ENCODE results near the gene CTLA4. TPM values are rescaled to one million over a fixed set of nuclear protein-coding genes. Genes with fewer than 3 reads are reported as not detected.

CTLA4 gene
- total and polyA plus RNA-seq, 2 of the 4 experiments (the other 2 are of a cell fraction) = not detected

DNA sequence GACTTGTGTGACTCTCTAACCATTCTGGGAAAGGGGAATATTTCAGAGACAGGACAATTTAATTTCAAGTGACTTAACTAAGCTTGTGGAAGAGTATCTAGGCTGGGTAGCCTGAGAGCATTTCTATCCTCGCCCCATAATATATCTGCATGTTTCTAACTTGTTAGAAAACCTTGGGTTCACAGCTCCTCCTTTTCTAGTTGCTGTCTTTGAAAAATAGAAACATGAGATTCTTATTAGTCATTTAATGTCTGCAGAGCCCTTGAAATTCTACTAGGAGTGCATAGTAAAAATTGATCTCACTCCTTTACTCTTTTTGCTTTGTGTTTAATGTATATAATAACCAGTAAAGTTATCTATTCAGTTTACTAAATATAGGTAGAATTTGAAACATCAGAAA lies 22.4 kb downstream of the CTLA4 start:
- ATAC-seq (ENCODE audit: low read depth) (no peak), DNase-seq (no peak)
- no peak overlapping the region for H3K23ac ChIP-seq (ENCODE audit: low read depth, low read length)
- H2AK9ac ChIP-seq (replicated peaks; ENCODE audit: low read depth, low read length, poor library complexity) = no peak overlapping the region
- intact Hi-C loops (cut with micrococcal nuclease) = no loop called here
- no peak overlapping the region for H3K4me2 ChIP-seq (ENCODE audit: low read depth, low read length)
- H3K79me1 ChIP-seq (ENCODE audit: low read depth in 1 of 2, low read length in 2 of 2) = no peaks in the 10 kb centered on the region
- POLR2A ChIA-PET (ENCODE audit: unreplicated experiment) = no interaction called here
- no peaks in the 10 kb centered on the region for H4K20me1 ChIP-seq (ENCODE audit: insufficient read depth, low read length)
- H4K5ac ChIP-seq (ENCODE audit: low read depth, low read length) = no peak overlapping the region
- TF ChIP-seq, protein P1, sequence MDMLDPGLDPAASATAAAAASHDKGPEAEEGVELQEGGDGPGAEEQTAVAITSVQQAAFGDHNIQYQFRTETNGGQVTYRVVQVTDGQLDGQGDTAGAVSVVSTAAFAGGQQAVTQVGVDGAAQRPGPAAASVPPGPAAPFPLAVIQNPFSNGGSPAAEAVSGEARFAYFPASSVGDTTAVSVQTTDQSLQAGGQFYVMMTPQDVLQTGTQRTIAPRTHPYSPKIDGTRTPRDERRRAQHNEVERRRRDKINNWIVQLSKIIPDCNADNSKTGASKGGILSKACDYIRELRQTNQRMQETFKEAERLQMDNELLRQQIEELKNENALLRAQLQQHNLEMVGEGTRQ (IDR thresholded peaks at IDR 0.05; ENCODE audit: low read depth, low read length) = no peak
- TF ChIP-seq MXI1 (IDR thresholded peaks at IDR 0.05; ENCODE audit: borderline replicate concordance, low read depth, low read length) (no peak), MAFK (IDR thresholded peaks at IDR 0.05; ENCODE audit: low read depth, low read length) (no peak), MAZ (IDR thresholded peaks at IDR 0.05; ENCODE audit: borderline replicate concordance, low read depth, low read length) (no peak), RCOR1 (IDR thresholded peaks at IDR 0.05; ENCODE audit: insufficient replicate concordance, low read length) (no peak), POLR2A (IDR thresholded peaks at IDR 0.05; ENCODE audit: low read depth, low read length) (no peak), NFE2L2 (IDR thresholded peaks at IDR 0.05; ENCODE audit: low read depth, low read length) (no peak), RAD21 (IDR thresholded peaks at IDR 0.05; ENCODE audit: low read length) (no peak), FOS (IDR thresholded peaks at IDR 0.05; ENCODE audit: low read depth, low read length) (no peak)
- no peak overlapping the region for H2BK15ac ChIP-seq (ENCODE audit: low read depth, low read length)
- H3K56ac ChIP-seq (ENCODE audit: extremely low read depth, insufficient read depth, low read length) = no peak overlapping the region
- H3K4ac ChIP-seq (ENCODE audit: low read depth, low read length) = no peak overlapping the region
- CTCF ChIA-PET = no interaction called here
- no peak overlapping the region for H2BK120ac ChIP-seq (ENCODE audit: low read depth, low read length)
- H3K9ac ChIP-seq (ENCODE audit: low read depth, low read length) = no peak overlapping the region
- no peak overlapping the region for H2BK5ac ChIP-seq (ENCODE audit: low read depth, low read length, poor library complexity, severe bottlenecking)
- H3K14ac ChIP-seq (replicated peaks; ENCODE audit: low read depth, low read length) = no peak overlapping the region
- no peak overlapping the region for H2AK5ac ChIP-seq (ENCODE audit: low read depth, low read length)
- H3K4me1 ChIP-seq (ENCODE audit: control insufficient read depth, insufficient read depth, low read length) = no peaks in the 10 kb centered on the region
- H4K8ac ChIP-seq (ENCODE audit: low read depth in 2 of 2, low read length in 2 of 2) = no peak overlapping the region
- no peak overlapping the region for H2BK20ac ChIP-seq (ENCODE audit: low read depth, low read length)
- dilution Hi-C loops (cut with HindIII; ENCODE audit: low sequenced_read_pairs, unreplicated experiment) = no loop called here
- no peak overlapping the region for H3K27ac ChIP-seq (ENCODE audit: insufficient read depth, low read length)
- no CpG with 5 or more reads among the region's 1 CpG for WGBS, 2 experiments (ENCODE audit: extremely low coverage in 2 of 2, insufficient read length in 1 of 2)
- H3K9me3 ChIP-seq (ENCODE audit: control insufficient read depth, insufficient read depth, low read length) = no peaks in the 10 kb centered on the region
- in situ Hi-C loops (cut with MboI; ENCODE audit: low sequenced_read_pairs) = no loop called here
- no TSS peak for BruUV-seq (replicated peaks)
- no peak overlapping the region for H3K18ac ChIP-seq (ENCODE audit: low read depth, low read length)
- H3K27me3 ChIP-seq (ENCODE audit: control insufficient read depth, insufficient read depth, low read length) = peaks cover 13% of the 10 kb centered on the region
- no peaks in the 10 kb centered on the region for H3K36me3 ChIP-seq (ENCODE audit: control insufficient read depth, insufficient read depth, low read length)
- no peak overlapping the region for H3K4me3 ChIP-seq (ENCODE audit: insufficient read depth, low read depth, low read length)
- no peak overlapping the region for H4K91ac ChIP-seq (ENCODE audit: insufficient read depth, low read depth, low read length)
- H2AFZ ChIP-seq (replicated peaks; ENCODE audit: low read length, poor library complexity) = no peak overlapping the region
- H3K9me1 ChIP-seq (ENCODE audit: insufficient read depth, low read length) = no peaks in the 10 kb centered on the region
